Measurements from ENCODE around the gene PPM1L. TPM values are rescaled to one million over a fixed set of nuclear protein-coding genes. Genes with fewer than 3 reads are reported as not detected.

Gene PPM1L
- total RNA-seq, 6 experiments from 2014 or later = 1.3 to 1.7 (median 1.6) TPM

GRCh38 chr3:161054860-161055604, 299.0 kb downstream of the PPM1L start:
- no peak for TF ChIP-seq CTCF (IDR thresholded peaks at IDR 0.05)
- Mint-ChIP-seq H3K4me1 (ENCODE audit: low read depth) (no peaks in the 10 kb centered on the region), H3K36me3 (ENCODE audit: low read depth) (no peaks in the 10 kb centered on the region), H3K27me3 (ENCODE audit: insufficient read depth) (no peaks in the 10 kb centered on the region; the same call in 1 of the 2 replicates), H3K9me3 (peaks cover 6% of the 10 kb centered on the region), H3K4me3 (no peak overlapping the region), H3K27ac (no peak overlapping the region)
- no peak for DNase-seq

DNA sequence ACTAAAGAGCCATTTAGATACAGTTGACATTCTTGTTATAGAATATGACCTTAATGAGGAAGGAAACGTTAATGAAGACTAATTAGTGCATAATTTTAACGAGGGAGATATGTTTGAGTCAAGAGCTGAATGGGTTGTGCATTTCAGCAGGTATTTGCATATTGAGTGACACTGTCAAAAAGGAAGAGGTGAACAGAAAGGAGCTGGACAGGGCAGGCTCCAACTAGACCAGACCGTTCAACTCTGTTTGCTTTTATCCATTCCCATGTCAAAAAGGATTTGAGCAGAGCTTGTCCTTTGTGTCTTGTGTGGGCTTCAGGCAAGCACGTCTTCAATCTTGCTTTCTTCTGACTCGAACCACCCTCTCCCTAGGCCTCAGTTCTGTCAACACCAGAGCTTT, 308.4 kb downstream of the PPM1L start:
- no peaks in the 10 kb centered on the region; the same call in 1 of the 2 replicates for H3K9me3 Mint-ChIP-seq
- no peaks in the 10 kb centered on the region for H3K36me3 Mint-ChIP-seq (ENCODE audit: low read depth)
- no peak overlapping the region for H3K4me3 Mint-ChIP-seq
- no peaks in the 10 kb centered on the region; the same call in 1 of the 2 replicates for H3K27me3 Mint-ChIP-seq (ENCODE audit: insufficient read depth)
- no peak for TF ChIP-seq CTCF (IDR thresholded peaks at IDR 0.05)
- DNase-seq = no peak
- H3K4me1 Mint-ChIP-seq (ENCODE audit: low read depth) = no peaks in the 10 kb centered on the region; the same call in 1 of the 2 replicates
- H3K27ac Mint-ChIP-seq = no peak overlapping the region

DNA sequence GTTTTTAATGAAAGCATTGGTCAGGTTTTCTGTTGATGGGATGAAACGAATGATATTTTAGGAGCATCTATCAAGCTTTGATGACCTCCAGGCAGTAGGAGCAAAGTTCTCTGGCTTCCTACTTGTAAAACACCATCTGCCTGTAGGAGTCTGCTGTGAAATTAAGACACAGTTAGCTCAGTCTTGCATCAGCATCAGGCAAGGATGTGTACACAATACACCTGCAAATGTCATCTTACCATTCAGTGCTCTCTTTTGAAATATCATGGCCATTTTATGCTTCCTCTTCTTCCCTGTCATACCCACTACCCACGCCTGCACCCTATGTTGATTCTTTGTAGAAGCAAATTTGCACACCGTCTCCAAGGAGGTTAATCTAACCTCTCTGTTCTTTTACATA, 310.9 kb downstream of the PPM1L start:
- Mint-ChIP-seq H3K36me3 (ENCODE audit: low read depth) (no peaks in the 10 kb centered on the region), H3K27me3 (ENCODE audit: insufficient read depth) (no peaks in the 10 kb centered on the region), H3K4me1 (ENCODE audit: low read depth) (peaks cover 5% of the 10 kb centered on the region; the same call in 1 of the 2 replicates), H3K27ac (no peak overlapping the region), H3K4me3 (no peak overlapping the region), H3K9me3 (no peaks in the 10 kb centered on the region; the same call in 1 of the 2 replicates)
- TF ChIP-seq CTCF (IDR thresholded peaks at IDR 0.05) = no peak
- no peak for DNase-seq

DNA sequence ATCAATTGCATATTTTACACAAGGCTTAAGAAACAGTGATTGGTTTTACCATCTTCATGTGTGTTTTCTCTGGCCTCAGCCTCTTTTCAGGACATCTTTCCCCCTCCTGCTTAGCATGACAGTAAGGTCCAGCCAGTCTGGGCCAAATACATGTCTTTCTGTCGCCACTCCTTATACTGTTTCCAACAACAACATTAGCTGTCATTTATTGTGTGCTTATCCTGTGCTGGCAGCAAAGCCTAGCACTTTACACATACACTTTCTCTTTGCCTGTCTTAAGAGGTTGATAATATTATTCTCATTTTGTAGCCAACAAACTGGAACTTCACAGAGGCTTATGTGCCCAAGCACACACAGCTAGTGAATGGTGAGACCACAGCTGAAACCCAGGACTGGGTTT, 311.3 kb downstream of the PPM1L start:
- H3K4me3 Mint-ChIP-seq = no peak overlapping the region
- DNase-seq = no peak
- no peak overlapping the region for H3K27ac Mint-ChIP-seq
- H3K9me3 Mint-ChIP-seq = no peaks in the 10 kb centered on the region; the same call in 1 of the 2 replicates
- H3K27me3 Mint-ChIP-seq (ENCODE audit: insufficient read depth) = no peaks in the 10 kb centered on the region
- no peak for TF ChIP-seq CTCF (IDR thresholded peaks at IDR 0.05)
- H3K4me1 Mint-ChIP-seq (ENCODE audit: low read depth) = peaks cover 5% of the 10 kb centered on the region; the same call in 1 of the 2 replicates
- no peaks in the 10 kb centered on the region for H3K36me3 Mint-ChIP-seq (ENCODE audit: low read depth)

DNA sequence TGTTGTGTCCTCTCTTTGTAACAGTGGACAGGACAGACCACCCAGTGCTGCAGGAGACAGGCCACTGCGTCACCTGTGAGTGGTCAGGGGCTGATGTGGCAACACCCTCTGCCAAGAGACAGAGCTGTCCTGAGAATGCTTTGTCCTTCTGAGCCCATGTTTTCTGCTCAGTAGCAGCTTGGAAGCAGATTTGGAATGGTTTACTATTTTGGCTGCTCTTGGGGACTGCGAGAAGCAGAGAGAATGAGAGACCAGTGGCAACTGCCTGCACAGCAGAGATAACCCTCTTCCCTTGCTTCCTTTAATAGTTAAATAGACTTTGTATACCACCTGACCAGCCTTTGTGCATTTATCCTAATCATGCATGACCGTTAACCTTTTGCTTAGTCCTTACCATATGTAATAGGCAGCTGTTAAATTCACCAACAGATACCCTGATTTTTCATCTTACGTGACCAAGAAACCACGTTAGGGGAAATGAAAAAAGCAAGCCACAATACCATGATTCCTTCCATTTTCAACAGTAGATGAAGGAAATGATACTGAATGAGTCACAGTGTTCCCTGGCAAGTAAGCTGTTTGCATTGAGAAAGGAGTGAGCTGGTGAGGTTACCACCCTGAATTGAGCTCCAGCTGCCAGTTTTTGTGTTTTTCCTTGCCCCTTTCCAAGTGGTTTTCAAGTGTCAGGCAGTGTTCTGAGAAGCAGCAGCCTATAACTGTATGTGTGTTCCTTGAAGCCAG, 313.6 kb downstream of the PPM1L start:
- H3K27ac Mint-ChIP-seq = no peak overlapping the region
- peaks cover 5% of the 10 kb centered on the region; the same call in 1 of the 2 replicates for H3K4me1 Mint-ChIP-seq (ENCODE audit: low read depth)
- H3K36me3 Mint-ChIP-seq (ENCODE audit: low read depth) = no peaks in the 10 kb centered on the region

More for the DNA sequence above, 313.6 kb downstream of the PPM1L start:
- H3K9me3 Mint-ChIP-seq = no peaks in the 10 kb centered on the region; the same call in 1 of the 2 replicates
- DNase-seq = peak; percentile 36
- H3K27me3 Mint-ChIP-seq (ENCODE audit: insufficient read depth) = no peaks in the 10 kb centered on the region
- no peak for TF ChIP-seq CTCF (IDR thresholded peaks at IDR 0.05)
- no peak overlapping the region for H3K4me3 Mint-ChIP-seq
